ENCODE measurements around the gene ILDR2.

GRCh38 chr1:166910396-166910994, 64.8 kb downstream of the ILDR2 start:
- TF ChIP-seq CTCF (IDR thresholded peaks at IDR 0.05) (peak; percentile 79), FOXM1 (IDR thresholded peaks at IDR 0.05; ENCODE audit: low read depth) (no peak), POLR2AphosphoS5 (IDR thresholded peaks at IDR 0.05; ENCODE audit: low read depth, low read length) (no peak), CHD2 (IDR thresholded peaks at IDR 0.05; ENCODE audit: low read length, partially characterized antibody) (no peak), ELF1 (IDR thresholded peaks at IDR 0.05) (no peak), USF2 (IDR thresholded peaks at IDR 0.05; ENCODE audit: borderline replicate concordance, low read depth, low read length) (no peak), SIN3A (IDR thresholded peaks at IDR 0.05; ENCODE audit: borderline replicate concordance, low read depth, low read length) (no peak), SMC3 (IDR thresholded peaks at IDR 0.05; ENCODE audit: low read depth, low read length) (peak; percentile 80), PBX3 (IDR thresholded peaks at IDR 0.05) (no peak), TAF1 (IDR thresholded peaks at IDR 0.05; ENCODE audit: borderline replicate concordance, low read depth, low read length) (no peak), REST (IDR thresholded peaks at IDR 0.05; ENCODE audit: low read depth, low read length) (no peak)
